Transverse colon (tissue), 4 donors: ENCODE data around the gene TNFRSF18. TPM values are rescaled to one million over a fixed set of nuclear protein-coding genes. Genes with fewer than 3 reads are reported as not detected.

Experiments
- DNase-seq: peaks from one replicate; pipeline ENCODE4 v3.0.0-alpha.2; 2019
- H3K27ac ChIP-seq, 4 donors: fragments of 200-600 bp; sonication (generic); 2 replicates each; pipeline ENCODE4 v1.5.1; 2016 to 2018; ENCODE audit warnings: inconsistent platforms in 4 of 4
- H3K27me3 ChIP-seq: fragments of 200-600 bp; sonication (generic); 2 replicates; pipeline ENCODE4 v1.5.1; 2017; ENCODE audit warnings: inconsistent platforms
- H3K36me3 ChIP-seq, 4 donors: fragments of 200-600 bp; sonication (generic); 2 replicates each; pipeline ENCODE4 v1.5.1; 2017 to 2019; ENCODE audit warnings: inconsistent platforms in 4 of 4
- H3K4me1 ChIP-seq, 4 donors: fragments of 200-600 bp; sonication (generic); 2 replicates each; pipeline ENCODE4 v1.5.1; 2017 to 2020; ENCODE audit warnings: inconsistent platforms in 4 of 4
- H3K4me3 ChIP-seq, 4 donors: fragments of 200-600 bp; sonication (generic); 1 replicate in 1 of 4; 2 replicates in 3 of 4; pipeline versions ENCODE4 v1.5.1 to v1.6.1; 2017 to 2019; ENCODE audit warnings: inconsistent platforms in 4 of 4
- H3K9me3 ChIP-seq, 2 donors: fragments of 200-600 bp; sonication (generic); 2 replicates each; pipeline ENCODE4 v1.5.1; 2017 to 2019; ENCODE audit warnings: inconsistent platforms in 2 of 2
- CTCF ChIP-seq, 5 experiments: fragments of 200-600 bp in 3 of 5; fragments of 450-650 bp in 2 of 5; sonication (generic) in 3 of 5; IDR thresholded peaks; 1 replicate in 2 of 5; 2 replicates in 3 of 5; pipeline ENCODE4 v1.5.1; 2016 to 2017; ENCODE audit warnings: antibody characterized with exemption in 5 of 5, inconsistent platforms in 3 of 5, mild to moderate bottlenecking in 2 of 5, moderate library complexity in 1 of 5
- EP300 ChIP-seq: sonication (generic); formaldehyde crosslinking; IDR thresholded peaks from one replicate; pipeline ENCODE4 v1.6.1; 2017; ENCODE audit warnings: antibody characterized with exemption, low read depth
- POLR2A ChIP-seq: fragments of 450-650 bp; IDR thresholded peaks from one replicate; pipeline ENCODE4 v1.6.1; 2016; ENCODE audit warnings: antibody characterized with exemption, mild to moderate bottlenecking, moderate library complexity
- POLR2AphosphoS5 ChIP-seq, 3 donors: sonication (generic); formaldehyde crosslinking; IDR thresholded peaks; one replicate each; pipeline ENCODE4 v1.6.1; 2016; ENCODE audit warnings: antibody characterized with exemption in 3 of 3
- WGBS, 2 donors: methylation state at CpG; one replicate each; pipeline ENCODE4 v1.1.5; 2018; ENCODE audit warnings: low coverage in 1 of 2; 5-methylcytosine and 5-hydroxymethylcytosine counted together
- in situ Hi-C, 4 donors: fragments of 200-750 bp; cut with MboI; loops; one replicate each; pipeline versions ENCODE4 v1.15.0 to v1.15.1; 2017; ENCODE audit warnings: low sequenced_read_pairs in 3 of 4, low pct_ligation_motif_present in 1 of 4, low pct_unique_long_range_greater_than_20kb in 1 of 4
- intact Hi-C: fragments of 100-400 bp; cut with DNase I; formaldehyde crosslinking; loops from one replicate; pipeline ENCODE4 v1.15.1; 2023; ENCODE audit warnings: low total_unique reads
- total RNA-seq, 4 donors: library from RNA; depleted of rRNA; stranded (reverse); fragments of >200 nt; gene quantifications; one replicate each; pipeline ENCODE4 v1.1.0, GENCODE V29; 2016

Gene TNFRSF18
- total RNA-seq, 4 donors from 2014 or later = 3.3 to 7.9 TPM; not detected in 2

DNA sequence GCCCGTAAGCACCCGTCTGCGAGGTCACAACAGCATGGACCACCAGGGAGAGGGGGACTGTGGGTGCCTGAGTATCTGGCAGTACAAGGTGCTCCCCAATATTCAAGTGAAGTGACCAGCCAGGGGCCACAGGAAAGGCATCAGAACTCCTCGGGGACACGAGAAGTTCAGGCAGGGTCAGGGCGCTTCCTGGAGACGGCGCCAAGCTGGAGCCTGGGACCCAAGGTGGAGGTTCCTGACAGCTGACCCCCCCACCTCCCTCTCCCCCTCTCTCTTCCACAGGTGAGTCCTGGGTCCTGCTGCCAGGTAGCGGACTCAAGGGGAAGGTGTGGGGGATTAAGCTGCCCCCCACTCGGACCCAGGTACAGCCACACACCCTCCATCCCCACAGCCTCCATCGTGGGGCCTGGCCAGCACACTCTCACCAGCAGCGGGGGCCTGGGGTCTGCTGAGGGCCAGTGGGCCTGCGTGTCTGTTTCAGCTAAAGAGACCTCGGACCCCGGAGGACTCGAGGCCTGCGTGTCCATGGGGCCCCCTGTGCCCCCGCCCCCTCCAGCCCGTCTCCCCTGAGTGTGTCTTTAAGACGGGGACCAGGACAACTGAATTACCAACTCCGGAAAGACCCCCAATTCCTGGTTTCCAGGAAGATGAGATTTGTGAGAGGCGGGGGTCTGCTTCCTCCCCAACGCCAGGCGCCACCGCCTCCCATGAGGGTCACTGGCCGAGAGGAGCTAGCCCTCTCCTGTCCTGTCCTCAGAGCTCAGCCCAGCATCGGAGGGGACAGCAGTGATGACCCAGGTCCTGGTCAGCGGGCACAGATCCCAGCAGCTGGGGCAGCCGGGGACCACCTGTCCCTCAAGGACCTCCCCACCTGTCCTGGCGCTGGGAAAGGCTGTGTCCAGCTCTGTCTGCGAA is 6.2 kb downstream of the TNFRSF18 start:
- Histone ChIP-seq H3K4me3 (peak overlapping the region in 1 of 4 donors; percentile 53), H3K36me3 (no peaks in the 10 kb centered on the region), H3K27me3 (peaks cover 51% of the 10 kb centered on the region), H3K9me3 (no peaks in the 10 kb centered on the region), H3K4me1 (peaks cover 2 to 10% (median 9%) of the 10 kb centered on the region in 4 donors), H3K27ac (no peak overlapping the region)
- WGBS, 2 donors = 64% methylated on average over 26 of the region's 31 CpGs; no CpG with 5 or more reads in 1 of the 2 donors
- intact Hi-C loops = no loop called here
- TF ChIP-seq EP300 = no peak
- in situ Hi-C loops = no loop called here
- DNase-seq = peak; percentile 11

GRCh38 chr1:1199141-1199960 is 7.0 kb downstream of the TNFRSF18 start:
- peak; percentile 6 for DNase-seq
- Histone ChIP-seq H3K36me3 (no peaks in the 10 kb centered on the region), H3K27ac (no peak overlapping the region), H3K4me1 (peaks cover 2 to 10% (median 9%) of the 10 kb centered on the region in 4 donors), H3K9me3 (no peaks in the 10 kb centered on the region), H3K27me3 (peaks cover 48% of the 10 kb centered on the region), H3K4me3 (no peak overlapping the region)
- no peak for TF ChIP-seq CTCF (IDR thresholded peaks at IDR 0.05)
- TF ChIP-seq EP300 = no peak
- TF ChIP-seq POLR2A = no peak
- no peak for TF ChIP-seq POLR2AphosphoS5 (IDR thresholded peaks at IDR 0.05)
- WGBS, 2 donors = 71% methylated on average over 22 of the region's 22 CpGs; no CpG with 5 or more reads in 1 of the 2 donors
- in situ Hi-C loops (no loop called here), intact Hi-C loops (no loop called here)

GRCh38 chr1:1198423-1199140 is 7.8 kb downstream of the TNFRSF18 start:
- DNase-seq = no peak
- intact Hi-C loops (no loop called here), in situ Hi-C loops (no loop called here)
- Histone ChIP-seq H3K27me3 (peaks cover 42% of the 10 kb centered on the region), H3K27ac (no peak overlapping the region), H3K9me3 (no peaks in the 10 kb centered on the region), H3K4me3 (no peak overlapping the region), H3K36me3 (no peaks in the 10 kb centered on the region), H3K4me1 (peaks cover 2 to 10% (median 9%) of the 10 kb centered on the region in 4 donors)
- WGBS, 2 donors = 85% methylated on average over 10 of the region's 23 CpGs; no CpG with 5 or more reads in 1 of the 2 donors
- no peak for TF ChIP-seq CTCF (IDR thresholded peaks at IDR 0.05)
- no peak for TF ChIP-seq POLR2AphosphoS5 (IDR thresholded peaks at IDR 0.05)
- no peak for TF ChIP-seq POLR2A

- H3K9me3 ChIP-seq = no peaks in the 10 kb centered on the region
- no peak for TF ChIP-seq POLR2AphosphoS5 (IDR thresholded peaks at IDR 0.05)
- TF ChIP-seq EP300 = no peak
- TF ChIP-seq CTCF (IDR thresholded peaks at IDR 0.05) = no peak
- TF ChIP-seq POLR2A = no peak
- no peaks in the 10 kb centered on the region for H3K36me3 ChIP-seq
- peak; percentile 7 for DNase-seq
- H3K4me1 ChIP-seq = peaks cover 2 to 10% (median 9%) of the 10 kb centered on the region in 4 donors
- in situ Hi-C loops = no loop called here
- H3K27me3 ChIP-seq = peaks cover 34% of the 10 kb centered on the region
- H3K27ac ChIP-seq = no peak overlapping the region
- no peak overlapping the region for H3K4me3 ChIP-seq
- intact Hi-C loops = no loop called here
- 84% methylated on average over 38 of the region's 48 CpGs; no CpG with 5 or more reads in 1 of the 2 donors for WGBS, 2 donors
Observed at GRCh38 chr1:1197551-1198422, 8.6 kb downstream of the TNFRSF18 start.
